Karpas-422 (cell line): ENCODE measurements around the gene MDP1. TPM values are rescaled to one million over a fixed set of nuclear protein-coding genes. Genes with fewer than 3 reads are reported as not detected.
A peak's percentile ranks its signal among the peaks of the same experiment; 100 is the strongest.

Experiments
- DNase-seq: peaks from one replicate; pipeline ENCODE4 v3.0.0-alpha.2; 2015
- H2AFZ ChIP-seq: fragments of 200-600 bp; sonication (generic); 2 replicates; pipeline ENCODE4 v1.6.1; 2014; ENCODE audit warnings: antibody characterized with exemption, low read length, mixed read lengths
- H3K27ac ChIP-seq: fragments of 200-600 bp; sonication (generic); 2 replicates; pipeline ENCODE4 v1.5.1; 2014; ENCODE audit warnings: mild to moderate bottlenecking, low read length, moderate library complexity
- H3K27me3 ChIP-seq: fragments of 200-600 bp; sonication (generic); 2 replicates; pipeline ENCODE4 v1.6.1; 2014; ENCODE audit warnings: low read length, mixed read lengths
- H3K36me3 ChIP-seq: fragments of 200-600 bp; sonication (generic); 2 replicates; pipeline ENCODE4 v1.6.1; 2014; ENCODE audit warnings: low read length, mixed read lengths; ENCODE audit not compliant: insufficient read depth
- H3K4me1 ChIP-seq: fragments of 200-600 bp; sonication (generic); 2 replicates; pipeline ENCODE4 v1.6.1; 2014; ENCODE audit warnings: mild to moderate bottlenecking, low read length, mixed read lengths
- H3K4me2 ChIP-seq: fragments of 200-600 bp; sonication (generic); 2 replicates; pipeline ENCODE4 v1.6.1; 2014; ENCODE audit warnings: low read length, low read depth, mild to moderate bottlenecking; ENCODE audit not compliant: poor library complexity, severe bottlenecking
- H3K4me3 ChIP-seq: fragments of 200-600 bp; sonication (generic); 2 replicates; pipeline ENCODE4 v1.5.1; 2014; ENCODE audit warnings: mild to moderate bottlenecking, antibody characterized with exemption, low read length, mixed read lengths
- H3K79me2 ChIP-seq: fragments of 200-600 bp; sonication (generic); 2 replicates; pipeline ENCODE4 v1.6.1; 2014; ENCODE audit warnings: mild to moderate bottlenecking, low read length, mixed read lengths
- H3K9ac ChIP-seq: fragments of 200-600 bp; sonication (generic); 2 replicates; pipeline ENCODE4 v1.6.0; 2014; ENCODE audit warnings: low read length
- H3K9me2 ChIP-seq: fragments of 200-600 bp; sonication (generic), shearing (Covaris generic); replicated peaks from 2 replicates; pipeline ENCODE4 v1.6.0; 2014; ENCODE audit warnings: mild to moderate bottlenecking, low read length, moderate library complexity; ENCODE audit not compliant: insufficient read depth
- H3K9me3 ChIP-seq: fragments of 300-700, 200-600 bp; sonication (generic); 2 replicates; pipeline ENCODE4 v1.6.1; 2014; ENCODE audit warnings: low read length, mixed read lengths
- H4K20me1 ChIP-seq: fragments of 200-600 bp; sonication (generic); 2 replicates; pipeline ENCODE4 v1.6.1; 2014; ENCODE audit warnings: mild to moderate bottlenecking, antibody characterized with exemption, low read length, low read depth; ENCODE audit not compliant: insufficient read depth
- total RNA-seq: library from RNA; depleted of rRNA; stranded (reverse); fragments of >200 nt; shearing (Covaris generic); gene quantifications from 2 replicates; pipeline ENCODE4 v1.2.3, GENCODE V29; 2014; ENCODE audit warnings: low replicate concordance

Gene MDP1
- total RNA-seq, 1 experiment from 2014 or later, result 35.4 TPM

DNA sequence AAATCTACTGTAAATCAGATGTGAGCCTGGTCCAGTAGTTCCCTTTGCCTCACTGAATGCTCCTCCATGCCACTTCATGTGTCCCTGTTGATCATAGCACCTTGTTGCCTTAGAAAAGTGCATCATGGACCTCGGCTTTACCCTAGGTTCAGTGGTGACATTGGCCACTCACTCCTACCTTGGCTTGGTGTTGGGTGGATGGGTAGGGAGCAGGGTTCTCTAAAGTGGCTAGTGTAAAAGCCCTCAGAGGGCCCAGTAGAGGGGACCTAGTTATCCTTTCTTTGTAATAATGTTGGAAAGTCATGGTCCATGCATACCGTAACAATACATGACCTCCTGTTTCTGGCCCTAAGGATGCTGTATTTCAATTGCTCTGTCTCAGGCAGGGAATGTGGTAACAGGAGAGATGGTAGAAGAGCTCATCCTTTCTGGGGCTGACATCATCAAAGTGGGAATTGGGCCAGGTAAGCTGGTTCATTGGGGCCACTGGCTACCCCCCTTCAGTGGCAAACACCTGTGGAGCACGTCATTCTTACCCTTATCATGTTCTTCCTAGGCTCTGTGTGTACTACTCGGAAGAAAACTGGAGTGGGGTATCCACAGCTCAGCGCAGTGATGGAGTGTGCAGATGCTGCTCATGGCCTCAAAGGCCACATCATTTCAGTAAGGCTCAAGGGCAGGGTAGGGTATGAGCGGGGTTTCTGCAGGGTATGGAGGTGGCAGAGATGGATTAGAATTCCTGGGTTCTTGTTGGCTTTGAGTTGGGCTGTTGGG is 21.0 kb upstream of the MDP1 start:
- H3K36me3 ChIP-seq, result peaks cover 65% of the 10 kb centered on the region
- H3K79me2 ChIP-seq, result peaks cover 61% of the 10 kb centered on the region
- H3K4me1 ChIP-seq, result peaks cover 48% of the 10 kb centered on the region
- no peak overlapping the region for H3K9ac ChIP-seq
- H3K27me3 ChIP-seq, result no peaks in the 10 kb centered on the region
- peaks cover 4% of the 10 kb centered on the region; the same call in 1 of the 2 replicates for H4K20me1 ChIP-seq
- no peak overlapping the region for H3K4me3 ChIP-seq
- DNase-seq, result no peak
- H3K4me2 ChIP-seq, result no peak overlapping the region
- H2AFZ ChIP-seq, result no peak overlapping the region
- no peak overlapping the region for H3K27ac ChIP-seq
- H3K9me3 ChIP-seq, result no peaks in the 10 kb centered on the region
- no peaks in the 10 kb centered on the region for H3K9me2 ChIP-seq

DNA sequence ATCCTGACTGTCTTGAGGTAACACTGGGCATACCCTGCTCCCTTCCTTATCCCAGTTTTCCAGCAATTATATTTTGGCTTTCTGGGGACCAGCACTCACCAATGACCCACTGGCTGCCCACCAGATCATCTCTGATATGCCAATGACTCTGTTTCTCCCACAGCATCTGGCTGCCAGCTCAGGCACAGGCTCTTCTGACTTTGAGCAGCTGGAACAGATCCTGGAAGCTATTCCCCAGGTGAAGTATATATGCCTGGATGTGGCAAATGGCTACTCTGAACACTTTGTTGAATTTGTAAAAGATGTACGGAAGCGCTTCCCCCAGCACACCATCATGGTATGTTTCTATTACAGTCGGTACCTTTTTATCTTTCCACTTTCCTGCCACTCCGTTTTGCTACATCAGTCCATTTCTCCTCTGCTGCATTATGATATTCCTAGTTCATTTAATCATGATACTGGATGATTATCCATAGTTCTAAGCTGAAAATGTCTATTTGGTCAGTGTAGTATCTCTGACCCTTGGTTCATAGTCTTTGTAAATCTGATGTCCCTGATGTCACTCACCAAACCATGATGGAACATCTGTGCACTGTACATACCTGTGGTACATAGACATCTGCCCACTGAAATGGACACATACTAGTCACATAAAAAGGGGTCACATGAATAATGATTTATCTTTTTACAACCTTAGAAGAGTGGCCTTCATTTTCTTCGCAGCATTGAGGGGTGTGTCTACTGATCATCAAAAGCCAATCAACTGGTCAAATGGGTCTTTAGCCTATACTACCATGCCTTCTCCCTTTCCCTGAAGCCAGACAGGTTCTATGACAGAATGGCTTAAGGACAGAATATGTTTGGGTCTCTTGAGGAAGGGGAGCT is 20.2 kb upstream of the MDP1 start:
- Histone ChIP-seq H3K9me3 (no peaks in the 10 kb centered on the region), H3K27ac (no peak overlapping the region), H2AFZ (no peak overlapping the region), H3K4me2 (no peak overlapping the region), H3K36me3 (peaks cover 64% of the 10 kb centered on the region), H3K4me1 (peaks cover 43% of the 10 kb centered on the region), H3K9ac (no peak overlapping the region), H4K20me1 (peaks cover 3% of the 10 kb centered on the region; the same call in 1 of the 2 replicates), H3K27me3 (no peaks in the 10 kb centered on the region), H3K79me2 (peaks cover 61% of the 10 kb centered on the region), H3K4me3 (no peak overlapping the region), H3K9me2 (no peaks in the 10 kb centered on the region)
- no peak for DNase-seq

DNA sequence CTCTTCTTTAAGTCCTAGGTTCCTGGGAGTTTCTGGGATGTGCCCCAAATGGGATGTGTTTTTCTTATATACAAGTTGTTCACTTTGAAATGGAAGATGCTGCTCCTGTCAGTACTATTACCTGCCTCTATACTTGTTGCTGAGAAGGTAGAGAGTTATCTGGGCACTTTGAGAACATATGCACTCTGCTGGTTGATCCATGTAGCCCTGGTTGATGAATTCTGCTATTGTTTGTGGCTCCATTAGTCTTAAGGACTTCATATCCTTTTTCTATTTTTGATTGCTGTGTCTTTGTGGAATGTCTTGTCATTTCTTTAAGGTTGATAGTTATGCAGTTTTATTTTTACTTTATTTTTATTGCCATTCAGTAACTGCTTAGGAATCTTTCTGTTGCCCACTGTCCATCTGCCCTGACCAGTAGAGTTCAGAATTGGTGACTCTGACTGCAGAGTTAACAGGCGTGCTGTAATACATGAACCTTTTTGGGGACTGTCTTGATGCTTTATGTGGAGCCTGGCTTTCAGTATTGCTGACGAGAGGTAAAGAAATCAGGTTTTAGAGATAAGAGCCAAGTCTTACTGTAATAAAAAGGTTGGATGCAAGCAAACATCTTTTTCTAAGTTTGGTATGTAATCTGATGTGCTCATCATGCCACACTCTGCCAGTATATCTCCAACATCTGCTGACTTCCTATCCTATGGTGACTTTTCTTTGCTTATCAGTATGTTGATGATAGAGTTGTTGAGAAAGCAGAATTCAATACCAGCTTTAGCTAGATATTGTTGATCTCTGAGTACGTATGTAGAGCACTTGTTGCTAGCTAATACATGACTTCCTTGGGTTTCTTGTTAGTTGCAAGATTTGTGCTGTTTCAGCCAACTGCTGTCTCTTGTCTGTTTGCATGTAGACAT is 18.5 kb upstream of the MDP1 start:
- H3K9me2 ChIP-seq, result no peaks in the 10 kb centered on the region
- peaks cover 3% of the 10 kb centered on the region; the same call in 1 of the 2 replicates for H4K20me1 ChIP-seq
- H3K79me2 ChIP-seq, result peaks cover 59% of the 10 kb centered on the region
- peak overlapping the region; percentile 87 for H3K4me3 ChIP-seq
- H3K9me3 ChIP-seq, result no peaks in the 10 kb centered on the region
- no peaks in the 10 kb centered on the region for H3K27me3 ChIP-seq
- peaks cover 47% of the 10 kb centered on the region for H3K36me3 ChIP-seq
- peak overlapping the region; percentile 73; the same call in 1 of the 2 replicates for H3K27ac ChIP-seq
- H3K4me2 ChIP-seq, result peak overlapping the region; percentile 81
- DNase-seq, result peak; percentile 59
- peaks cover 33% of the 10 kb centered on the region for H3K4me1 ChIP-seq
- peak overlapping the region; percentile 82 for H3K9ac ChIP-seq
- H2AFZ ChIP-seq, result no peak overlapping the region

DNA sequence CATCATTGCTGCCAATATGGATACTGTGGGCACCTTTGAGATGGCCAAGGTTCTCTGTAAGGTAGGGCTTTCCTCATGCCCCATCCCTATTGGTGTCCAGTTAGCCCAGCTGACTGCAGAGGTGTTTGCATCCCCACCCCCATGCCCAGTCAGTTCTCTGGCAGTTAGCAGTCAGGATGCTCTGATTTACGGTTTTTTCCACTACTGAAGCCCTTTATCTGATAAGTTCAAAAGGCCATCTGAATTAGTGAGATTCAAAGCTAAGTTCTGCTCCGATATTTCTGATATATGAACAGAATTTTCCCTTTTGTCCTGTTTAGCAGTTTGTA is 17.6 kb upstream of the MDP1 start:
- Histone ChIP-seq H2AFZ (no peak overlapping the region), H3K79me2 (peaks cover 67% of the 10 kb centered on the region), H3K27ac (peak overlapping the region; percentile 73; the same call in 1 of the 2 replicates), H3K4me3 (peak overlapping the region; percentile 87), H3K4me2 (peak overlapping the region; percentile 81), H3K9ac (peak overlapping the region; percentile 82), H3K27me3 (no peaks in the 10 kb centered on the region), H3K36me3 (peaks cover 40% of the 10 kb centered on the region; the same call in 1 of the 2 replicates), H3K4me1 (peaks cover 33% of the 10 kb centered on the region), H3K9me2 (no peaks in the 10 kb centered on the region), H3K9me3 (no peaks in the 10 kb centered on the region), H4K20me1 (peaks cover 3% of the 10 kb centered on the region; the same call in 1 of the 2 replicates)
- DNase-seq, result peak; percentile 64

DNA sequence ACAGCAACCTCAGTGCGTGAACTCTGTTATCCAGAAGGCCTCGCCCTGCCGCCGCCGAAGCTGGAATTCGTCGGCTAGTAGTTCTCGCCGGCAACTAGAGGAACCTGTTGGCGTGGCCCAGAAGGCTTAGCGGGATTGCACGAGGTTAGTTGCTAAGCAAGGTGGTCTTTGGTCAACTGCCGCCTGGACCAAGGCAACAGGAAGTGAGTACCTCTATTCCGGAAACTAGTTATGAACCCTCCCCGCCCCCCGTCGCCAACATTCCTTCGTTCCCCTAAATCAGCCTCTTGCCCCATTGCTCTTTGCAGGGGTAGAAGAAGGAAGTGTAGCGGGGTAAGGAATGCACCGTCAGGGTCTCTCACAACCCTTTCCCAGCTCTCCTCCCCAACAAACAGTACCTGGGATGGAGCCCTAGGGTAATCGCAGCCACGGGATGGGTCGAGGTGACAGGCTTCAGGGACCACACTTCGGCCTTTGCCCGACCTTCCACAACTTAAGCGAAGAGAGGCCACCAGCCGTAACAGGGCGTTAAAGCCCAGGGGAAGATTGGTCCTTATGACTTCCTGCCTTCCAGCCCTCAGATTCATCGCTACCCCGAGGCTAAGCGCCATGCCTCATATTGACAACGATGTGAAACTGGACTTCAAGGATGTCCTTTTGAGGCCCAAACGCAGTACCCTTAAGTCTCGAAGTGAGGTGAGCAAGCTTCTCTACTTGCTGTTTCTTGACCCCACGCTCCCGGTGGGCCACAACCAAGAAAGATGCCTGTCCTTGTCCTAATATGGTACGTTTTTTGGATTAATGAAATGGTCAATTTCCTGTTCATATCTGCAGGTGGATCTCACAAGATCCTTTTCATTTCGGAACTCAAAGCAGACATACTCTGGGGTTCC is 17.0 kb upstream of the MDP1 start, which contains the start of gene GMPR2:
Gene GMPR2 (plus strand): TSS at position 285 of the 893 bp plus-strand sequence. CDS start 325 bp downstream, at position 610.
- Histone ChIP-seq H3K27me3 (no peaks in the 10 kb centered on the region), H3K9me2 (no peaks in the 10 kb centered on the region), H3K36me3 (peaks cover 34% of the 10 kb centered on the region; the same call in 1 of the 2 replicates), H4K20me1 (peaks cover 3% of the 10 kb centered on the region; the same call in 1 of the 2 replicates), H3K27ac (peak within 1 kb of the TSS; percentile 73), H3K79me2 (peaks cover 74% of the 10 kb centered on the region), H3K4me2 (peak within 1 kb of the TSS; percentile 81), H3K9me3 (no peaks in the 10 kb centered on the region), H2AFZ (peak within 1 kb of the TSS; percentile 84), H3K9ac (peak within 1 kb of the TSS; percentile 82), H3K4me1 (peaks cover 33% of the 10 kb centered on the region), H3K4me3 (peak within 1 kb of the TSS; percentile 87)
- DNase-seq, result peak; percentile 76

DNA sequence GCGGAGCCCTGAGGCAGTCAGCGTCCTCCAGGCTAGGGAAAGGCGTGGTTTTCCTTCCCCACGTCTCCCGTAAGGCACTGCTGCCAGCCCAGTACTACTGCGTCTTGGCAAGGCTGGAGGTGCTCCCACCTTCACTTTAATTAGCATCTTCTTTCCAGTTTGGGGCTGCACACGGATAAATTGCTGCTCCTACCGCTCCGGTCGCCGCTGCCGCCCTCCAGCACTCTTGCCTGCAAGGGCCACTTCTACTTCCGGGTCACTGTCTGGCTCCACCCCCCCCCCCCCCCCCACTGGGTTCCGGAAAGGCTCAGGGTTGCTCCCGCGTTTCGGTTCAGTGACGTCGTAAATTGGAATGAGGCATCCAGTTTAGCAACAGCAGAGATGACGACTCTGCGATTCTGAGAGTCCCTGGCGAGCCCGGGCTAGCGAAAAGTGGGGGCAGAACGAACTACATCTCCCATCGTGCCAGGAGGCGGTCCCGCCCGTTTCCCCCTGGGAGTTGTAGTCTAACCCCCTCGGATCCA is 16.3 kb upstream of the MDP1 start, which contains the start of gene NEDD8:
Gene NEDD8 (minus strand): TSS at position 247 of the 524 bp plus-strand sequence. CDS start 100 bp downstream, at position 147.
- Histone ChIP-seq H3K79me2 (peaks cover 81% of the 10 kb centered on the region), H3K9ac (peak within 1 kb of the TSS; percentile 82), H3K36me3 (peaks cover 30% of the 10 kb centered on the region; the same call in 1 of the 2 replicates), H2AFZ (peak within 1 kb of the TSS; percentile 84), H3K4me2 (peak within 1 kb of the TSS; percentile 81), H3K9me2 (no peaks in the 10 kb centered on the region), H3K4me1 (peaks cover 33% of the 10 kb centered on the region), H3K27ac (peak within 1 kb of the TSS; percentile 73), H3K9me3 (no peaks in the 10 kb centered on the region), H3K4me3 (peak within 1 kb of the TSS; percentile 87), H3K27me3 (no peaks in the 10 kb centered on the region), H4K20me1 (peaks cover 3% of the 10 kb centered on the region; the same call in 1 of the 2 replicates)
- peak; percentile 97 for DNase-seq
